SK-N-SH (cell line): ENCODE measurements around the gene TDP1.

Experiments
- CTCF ChIP-seq: fragments of 200-600 bp; sonication (generic); IDR thresholded peaks from 2 replicates; pipeline ENCODE4 v1.6.1; 2017; ENCODE audit warnings: antibody characterized with exemption, mild to moderate bottlenecking, moderate library complexity
- EZH2phosphoT487 ChIP-seq: fragments of 200-600 bp; sonication (generic); IDR thresholded peaks from 2 replicates; pipeline ENCODE4 v1.6.1; 2017; ENCODE audit warnings: low read depth, mixed run types, mild to moderate bottlenecking, antibody characterized with exemption, moderate library complexity, borderline replicate concordance
- MAX ChIP-seq: IDR thresholded peaks from 2 replicates; pipeline ENCODE4 v1.4.0; 2012; ENCODE audit warnings: low read depth
- MXI1 ChIP-seq: IDR thresholded peaks from 2 replicates; pipeline ENCODE4 v1.6.1; 2012; ENCODE audit warnings: mild to moderate bottlenecking, low read depth, low read length, improper control_type of control experiment
- NFIC ChIP-seq: IDR thresholded peaks from 2 replicates; pipeline ENCODE4 v1.4.0; 2012; ENCODE audit warnings: borderline replicate concordance
- PBX3 ChIP-seq: IDR thresholded peaks from 2 replicates; pipeline ENCODE4; 2012
- POLR2AphosphoS5 ChIP-seq: IDR thresholded peaks from 2 replicates; pipeline ENCODE4 v1.6.1; 2012; ENCODE audit warnings: low read depth, low read length
- RFX5 ChIP-seq: IDR thresholded peaks from 2 replicates; pipeline ENCODE4 v1.6.1; 2012; ENCODE audit warnings: mild to moderate bottlenecking, improper control_type of control experiment, low read length
- SIN3A ChIP-seq: IDR thresholded peaks from 2 replicates; pipeline ENCODE4 v1.6.1; 2012; ENCODE audit warnings: low read depth, mild to moderate bottlenecking, low read length, moderate library complexity, borderline replicate concordance
- SMC3 ChIP-seq: IDR thresholded peaks from 2 replicates; pipeline ENCODE4 v1.6.1; 2012; ENCODE audit warnings: low read depth, low read length, improper control_type of control experiment
- ZBTB33 ChIP-seq: IDR thresholded peaks from 2 replicates; pipeline ENCODE4 v1.4.0; 2012; ENCODE audit warnings: low read depth, borderline replicate concordance

GRCh38 chr14:89965839-89966238 lies 10.1 kb downstream of the TDP1 start:
- TF ChIP-seq CTCF (no peak), PBX3 (no peak), POLR2AphosphoS5 (no peak), NFIC (no peak), MAX (no peak), SMC3 (no peak), EZH2phosphoT487 (no peak), SIN3A (no peak), MXI1 (no peak), RFX5 (no peak), ZBTB33 (no peak)
